ENCODE results near the gene SLMAP.

DNA sequence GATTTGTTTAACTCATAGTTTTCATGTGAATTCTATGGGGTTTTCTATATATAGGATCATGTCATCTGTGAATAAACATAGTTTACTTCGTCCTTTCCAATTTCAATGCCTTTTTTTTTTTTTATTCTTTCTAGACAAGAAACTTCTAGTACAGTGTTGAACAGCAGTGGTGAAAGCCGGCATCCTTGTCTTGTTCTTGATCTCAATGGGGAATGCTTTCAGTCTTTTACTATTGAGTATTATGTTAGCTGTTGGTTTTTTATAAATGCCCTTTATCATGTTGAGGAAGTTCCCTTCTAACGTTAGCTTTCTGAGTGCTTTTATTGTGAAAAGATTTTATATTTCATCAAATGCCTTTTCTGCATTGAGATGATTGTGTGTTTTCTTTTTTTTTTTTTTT, 69.0 kb downstream of the SLMAP start:
- TF ChIP-seq EZH2 (IDR thresholded peaks at IDR 0.05; ENCODE audit: low read length): no peak
- TF ChIP-seq, protein P1, sequence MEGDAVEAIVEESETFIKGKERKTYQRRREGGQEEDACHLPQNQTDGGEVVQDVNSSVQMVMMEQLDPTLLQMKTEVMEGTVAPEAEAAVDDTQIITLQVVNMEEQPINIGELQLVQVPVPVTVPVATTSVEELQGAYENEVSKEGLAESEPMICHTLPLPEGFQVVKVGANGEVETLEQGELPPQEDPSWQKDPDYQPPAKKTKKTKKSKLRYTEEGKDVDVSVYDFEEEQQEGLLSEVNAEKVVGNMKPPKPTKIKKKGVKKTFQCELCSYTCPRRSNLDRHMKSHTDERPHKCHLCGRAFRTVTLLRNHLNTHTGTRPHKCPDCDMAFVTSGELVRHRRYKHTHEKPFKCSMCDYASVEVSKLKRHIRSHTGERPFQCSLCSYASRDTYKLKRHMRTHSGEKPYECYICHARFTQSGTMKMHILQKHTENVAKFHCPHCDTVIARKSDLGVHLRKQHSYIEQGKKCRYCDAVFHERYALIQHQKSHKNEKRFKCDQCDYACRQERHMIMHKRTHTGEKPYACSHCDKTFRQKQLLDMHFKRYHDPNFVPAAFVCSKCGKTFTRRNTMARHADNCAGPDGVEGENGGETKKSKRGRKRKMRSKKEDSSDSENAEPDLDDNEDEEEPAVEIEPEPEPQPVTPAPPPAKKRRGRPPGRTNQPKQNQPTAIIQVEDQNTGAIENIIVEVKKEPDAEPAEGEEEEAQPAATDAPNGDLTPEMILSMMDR (optimal IDR thresholded peaks at IDR 0.05 in 1 of 3, IDR thresholded peaks at IDR 0.05 in 1 of 3, conservative IDR thresholded peaks at IDR 0.05 in 1 of 3; ENCODE audit: extremely low read depth in 1 of 3, insufficient read depth in 2 of 3, low read length in 3 of 3): no peak
